GM19324 (cell line): ENCODE measurements around the gene CRTC3.

Experiments
- ATAC-seq: cut with Tn5 transposase; IDR thresholded peaks from one replicate; pipeline ENCODE4 v1.9.1; 2021; ENCODE audit warnings: mild to moderate bottlenecking, moderate library complexity; ENCODE audit not compliant: unreplicated experiment, low FRiP score

CRTC3 gene

DNA sequence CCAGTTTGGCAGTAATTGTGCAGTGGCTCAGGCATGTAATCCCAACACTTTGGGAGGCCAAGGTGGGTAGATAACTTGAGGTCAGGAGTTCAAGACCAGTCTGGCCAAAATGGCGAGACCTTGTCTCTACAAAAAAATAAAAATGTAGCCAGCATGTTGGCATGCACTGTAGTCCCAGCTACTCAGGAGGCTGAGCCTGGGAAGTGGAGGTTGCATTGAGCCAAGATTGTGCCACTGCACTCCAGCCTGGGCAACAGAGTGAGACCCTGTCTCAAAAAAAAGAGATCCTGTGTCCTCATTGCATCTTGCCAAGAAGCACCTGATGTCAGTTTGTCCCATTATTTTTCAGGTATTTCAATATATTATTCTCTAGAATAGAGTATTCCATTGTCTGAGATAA is 61.8 kb downstream of the CRTC3 start:
- ATAC-seq = no peak

DNA sequence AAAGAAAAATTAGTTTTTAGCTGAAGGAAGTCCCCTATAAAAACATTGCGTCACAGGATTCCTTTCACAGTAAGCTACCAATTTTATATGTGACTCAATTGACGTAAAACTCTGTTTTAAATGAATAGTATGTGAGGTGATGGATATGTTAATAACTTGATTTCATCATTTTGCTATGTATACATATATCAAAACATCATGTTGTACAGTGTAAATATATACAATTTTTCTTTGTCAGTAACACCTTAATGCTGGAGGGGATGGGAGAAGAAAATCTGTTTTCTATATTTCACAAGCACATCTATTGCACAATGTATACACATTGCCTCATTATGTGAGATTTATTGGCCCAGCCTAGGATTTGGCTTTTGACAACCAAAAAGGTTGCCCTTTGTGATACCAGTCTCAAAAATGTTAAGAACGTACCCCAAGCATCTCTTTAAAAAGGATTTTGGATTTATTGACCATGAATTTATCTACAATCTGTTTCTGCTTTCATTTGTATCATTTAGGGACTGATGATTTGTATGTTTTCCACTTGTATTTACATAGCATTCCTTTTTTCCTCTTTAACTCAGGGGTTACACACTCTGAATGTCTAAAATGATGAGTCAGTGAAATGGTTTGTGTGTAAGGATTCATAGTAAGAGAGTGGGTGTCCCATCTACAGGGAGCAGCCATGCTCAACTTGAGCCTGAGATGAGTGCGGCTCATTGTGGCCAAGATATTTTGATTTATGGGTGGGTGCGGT is 62.6 kb downstream of the CRTC3 start:
- no peak for ATAC-seq

DNA sequence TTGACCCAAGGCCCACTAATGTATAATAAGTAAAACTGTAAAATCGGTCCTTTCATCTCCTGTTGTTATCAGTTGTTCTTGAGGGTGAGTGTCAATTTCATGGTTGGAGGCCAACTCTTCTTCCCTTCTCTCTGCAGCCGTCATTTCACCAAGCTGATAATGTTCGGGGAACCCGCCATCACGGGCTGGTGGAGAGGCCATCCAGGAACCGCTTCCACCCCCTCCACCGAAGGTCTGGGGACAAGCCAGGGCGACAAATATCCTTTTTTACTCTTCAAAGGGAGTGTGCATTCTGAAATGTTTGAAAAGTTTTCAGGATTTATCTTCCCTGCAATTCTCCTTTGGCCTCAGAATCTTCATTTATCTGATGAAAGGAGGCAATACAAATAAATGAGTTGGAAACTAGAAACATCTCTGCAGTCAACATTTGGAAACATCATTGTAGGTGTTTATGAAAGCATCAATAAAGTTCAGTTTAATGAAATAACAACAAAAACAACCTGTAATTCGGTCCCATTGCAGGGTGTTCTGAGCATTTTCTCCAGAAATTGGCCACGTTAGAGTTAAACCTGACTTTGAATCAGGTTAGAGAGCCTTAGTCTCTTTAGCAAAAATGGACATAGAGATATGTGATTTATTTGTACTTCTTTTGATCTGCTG is 63.9 kb downstream of the CRTC3 start:
- no peak for ATAC-seq

DNA sequence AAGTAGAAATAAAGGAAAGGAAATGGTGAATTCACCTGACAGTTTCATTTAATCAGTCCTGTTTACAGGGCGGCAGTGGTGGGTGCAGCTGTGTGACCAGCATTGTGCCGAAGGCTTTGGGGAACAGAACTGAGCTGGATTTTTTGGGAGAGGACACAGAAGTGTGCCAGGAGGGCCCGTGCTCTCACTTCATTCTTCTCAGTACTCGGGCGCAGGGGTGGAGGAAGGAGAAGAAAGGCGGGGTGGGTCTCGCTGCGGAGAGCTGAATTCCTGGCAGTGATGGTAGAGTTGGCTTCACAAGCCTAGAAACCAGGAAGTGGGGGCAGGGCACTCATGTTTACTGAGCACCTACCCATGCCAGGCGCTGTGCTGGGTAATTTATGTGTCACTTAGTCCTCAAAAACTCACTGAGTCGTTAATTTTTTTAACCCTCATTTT is 64.6 kb downstream of the CRTC3 start:
- peak; percentile 56 for ATAC-seq

DNA sequence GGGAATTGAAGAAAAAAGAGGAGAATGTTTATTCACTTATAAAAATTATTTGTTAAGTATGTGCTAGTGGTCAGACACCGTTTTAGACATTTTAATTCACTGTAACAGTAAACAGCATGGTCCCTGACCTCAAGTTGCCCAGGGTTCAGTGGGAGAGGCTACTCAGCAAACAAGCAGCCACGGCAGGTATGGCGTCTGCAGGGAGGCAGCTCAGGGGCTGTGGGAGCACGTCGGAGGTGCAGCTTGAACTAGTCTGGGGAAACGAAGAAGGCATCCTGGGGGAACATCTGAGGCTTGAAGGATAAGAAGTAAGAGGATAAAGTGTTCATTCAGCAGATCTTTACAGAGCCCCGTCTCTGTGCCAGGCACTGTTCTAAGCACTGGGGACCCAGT is 66.0 kb downstream of the CRTC3 start:
- ATAC-seq = no peak

DNA sequence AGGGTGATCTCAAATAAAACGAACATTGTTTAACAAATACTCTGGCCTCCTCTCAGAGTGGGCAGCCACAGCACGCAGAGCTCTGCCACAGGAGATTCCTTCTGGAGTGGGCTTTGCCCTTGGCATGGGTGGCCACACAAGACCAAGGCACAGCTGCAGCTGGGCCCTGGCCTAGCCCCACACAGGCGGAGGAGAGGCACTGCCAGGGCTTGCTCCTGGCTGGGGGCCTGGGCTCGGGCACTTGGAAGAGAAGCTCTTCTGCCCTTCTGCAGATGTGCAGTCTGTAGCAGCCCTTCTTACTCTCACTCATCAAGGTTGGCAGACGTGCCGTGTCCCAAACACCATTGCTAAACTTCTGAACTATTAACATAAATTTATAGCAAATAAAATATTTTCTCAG is 67.2 kb downstream of the CRTC3 start:
- no peak for ATAC-seq

DNA sequence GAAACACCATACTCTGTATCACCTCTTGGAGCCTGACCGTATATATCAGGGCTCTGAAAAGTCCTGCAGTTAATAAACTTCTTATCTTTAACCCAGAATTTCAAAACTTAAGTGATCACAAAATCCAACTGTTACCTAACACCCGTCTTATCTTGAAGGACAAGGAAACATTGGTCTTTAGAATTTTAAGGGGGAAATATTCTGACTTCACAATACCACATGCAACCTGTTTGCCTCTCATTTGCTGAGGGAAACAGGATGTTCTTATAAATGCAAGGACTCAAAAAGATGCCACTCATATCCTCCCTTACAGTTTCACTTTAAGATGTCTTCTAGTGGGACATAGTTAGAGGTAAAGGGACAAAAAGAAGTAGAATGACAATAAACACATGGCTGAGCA is 67.9 kb downstream of the CRTC3 start:
- ATAC-seq = peak; percentile 36

DNA sequence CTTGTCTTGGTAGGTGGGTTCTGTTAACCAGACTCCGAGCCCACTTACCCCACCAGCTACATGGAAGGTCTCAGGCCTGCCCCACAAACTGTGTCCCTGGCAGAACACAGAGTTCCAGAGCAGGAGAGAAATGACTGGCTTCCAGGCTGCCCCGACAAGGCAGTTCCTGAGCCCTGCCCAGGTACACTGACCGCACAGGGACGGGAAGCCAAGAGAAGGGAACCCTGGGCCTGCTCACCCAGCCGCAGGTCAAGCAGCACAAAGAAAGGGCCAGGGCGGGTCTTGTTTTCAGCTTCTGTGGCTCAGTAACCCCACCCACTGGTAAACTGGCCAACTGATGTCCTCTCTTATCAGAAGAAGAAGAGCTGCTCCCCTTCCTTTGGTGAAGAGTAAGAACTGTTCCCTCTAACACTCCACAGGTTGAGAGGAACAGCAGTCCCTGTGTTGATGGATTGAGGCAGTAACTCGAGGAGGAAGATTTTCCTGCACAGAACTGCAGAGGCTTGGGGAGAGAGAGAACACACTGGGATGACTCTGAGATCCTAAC is 68.4 kb downstream of the CRTC3 start:
- peak; percentile 49 for ATAC-seq

DNA sequence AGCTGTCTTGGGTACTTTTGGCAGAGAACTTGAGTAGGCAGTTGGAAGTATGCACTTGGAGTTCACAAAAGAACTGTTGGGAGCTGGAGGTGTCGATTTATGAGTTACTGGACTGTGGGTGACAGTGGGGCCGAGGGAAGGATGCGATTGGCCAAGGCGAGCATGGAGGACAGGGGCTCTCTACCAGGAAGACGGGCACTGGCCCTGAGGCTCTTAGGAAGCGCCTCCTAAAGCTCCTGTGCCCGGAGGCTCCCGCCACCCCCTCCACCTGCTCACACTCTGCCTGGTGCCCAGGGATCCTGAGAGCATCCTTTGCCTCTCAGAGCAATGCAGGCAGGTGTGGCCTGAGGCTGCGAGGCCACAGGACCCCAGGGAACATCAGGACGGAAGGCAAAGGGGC is 69.0 kb downstream of the CRTC3 start:
- no peak for ATAC-seq

DNA sequence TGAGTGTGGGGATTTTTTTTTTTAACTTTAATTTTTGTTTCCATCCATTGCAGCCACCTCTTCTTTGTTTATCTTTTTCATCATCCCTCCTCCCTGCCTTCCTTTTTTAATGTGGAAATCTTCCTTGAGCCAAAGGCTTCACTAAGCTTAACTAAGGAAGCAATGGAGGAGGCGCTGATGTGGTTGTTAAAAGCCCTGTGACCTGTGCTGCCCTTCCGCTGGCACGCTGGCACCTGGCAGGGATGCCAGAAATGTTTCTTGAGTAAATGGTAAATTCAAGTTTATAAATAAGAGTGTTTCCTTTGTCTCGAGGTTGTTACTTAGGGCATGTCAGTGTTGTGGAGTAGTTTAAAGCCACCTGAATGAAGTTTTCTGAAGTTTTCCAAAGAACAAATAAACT is 69.4 kb downstream of the CRTC3 start:
- ATAC-seq = no peak

DNA sequence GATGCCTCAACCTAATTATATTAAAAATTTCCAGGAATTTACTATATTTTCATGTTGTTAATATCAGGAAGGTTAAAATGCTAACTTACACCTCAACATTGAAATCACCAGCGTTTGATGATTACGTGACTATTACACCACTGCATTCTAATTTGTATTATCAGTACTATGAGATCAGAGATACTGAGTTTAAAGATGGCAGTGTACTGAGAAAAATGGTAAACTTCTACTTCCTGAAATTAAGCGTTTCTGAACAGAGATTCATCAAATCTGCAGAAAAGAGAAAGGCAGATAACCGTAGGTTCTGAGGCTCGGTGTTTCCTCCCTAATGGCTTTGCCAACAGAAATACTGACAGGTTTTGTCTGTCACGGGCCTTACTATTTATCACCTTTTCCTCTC is 69.9 kb downstream of the CRTC3 start:
- no peak for ATAC-seq

DNA sequence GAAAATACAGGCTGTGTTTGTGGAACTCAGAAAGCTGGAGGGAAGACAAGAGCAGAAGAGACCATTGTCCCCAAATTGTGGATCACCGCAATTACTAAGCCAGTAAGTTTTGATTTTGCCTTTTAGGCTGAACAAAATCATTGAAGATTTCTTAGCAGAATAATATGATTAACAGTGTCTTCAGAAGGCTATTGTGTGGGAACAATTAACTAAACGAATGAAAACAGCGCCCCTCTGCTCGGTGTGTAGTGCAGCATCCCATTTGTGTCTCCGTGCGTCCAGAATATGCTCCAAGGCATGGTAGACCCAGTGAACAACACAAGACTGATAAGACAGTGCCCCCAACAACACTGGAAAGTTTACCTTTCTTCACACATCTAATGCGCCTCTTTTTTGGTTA is 71.2 kb downstream of the CRTC3 start:
- no peak for ATAC-seq

DNA sequence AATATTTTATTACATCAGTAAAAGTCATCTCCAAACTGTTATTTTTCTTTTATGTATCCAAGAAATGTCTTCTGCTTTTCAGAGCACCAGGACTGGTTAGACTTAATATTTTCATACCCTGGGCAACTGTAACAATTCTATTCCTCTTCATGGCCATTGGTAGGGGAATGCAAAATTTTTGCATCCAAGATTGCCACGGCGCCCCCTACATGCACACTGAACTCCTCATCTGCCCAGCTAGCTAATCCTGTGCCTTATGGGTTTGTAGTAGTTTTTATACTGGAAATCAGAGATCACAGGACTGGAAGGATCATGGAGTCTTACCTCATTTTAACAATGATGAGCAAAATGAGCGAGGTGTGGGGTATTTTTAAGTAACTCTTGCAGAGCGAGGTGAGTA is 74.2 kb downstream of the CRTC3 start:
- no peak for ATAC-seq

DNA sequence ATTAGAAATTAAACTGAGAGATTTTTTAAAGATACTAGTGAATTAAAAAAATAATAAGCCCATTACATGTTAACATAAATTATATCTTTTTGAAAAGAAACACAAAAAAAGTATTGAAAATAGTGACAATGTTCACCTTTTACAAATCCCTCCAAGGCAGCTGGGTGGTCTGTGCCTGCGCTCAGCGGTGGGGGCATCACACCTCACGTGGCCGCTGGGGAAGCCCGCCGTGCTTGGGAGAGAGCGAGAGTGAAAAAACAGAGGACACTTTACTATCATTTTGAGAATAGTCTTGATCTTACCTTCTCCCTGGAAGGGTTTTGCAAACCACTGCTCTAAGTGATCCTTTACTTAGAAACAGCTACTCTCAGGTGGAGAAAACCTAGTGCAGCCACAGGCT is 76.9 kb downstream of the CRTC3 start:
- ATAC-seq = no peak

DNA sequence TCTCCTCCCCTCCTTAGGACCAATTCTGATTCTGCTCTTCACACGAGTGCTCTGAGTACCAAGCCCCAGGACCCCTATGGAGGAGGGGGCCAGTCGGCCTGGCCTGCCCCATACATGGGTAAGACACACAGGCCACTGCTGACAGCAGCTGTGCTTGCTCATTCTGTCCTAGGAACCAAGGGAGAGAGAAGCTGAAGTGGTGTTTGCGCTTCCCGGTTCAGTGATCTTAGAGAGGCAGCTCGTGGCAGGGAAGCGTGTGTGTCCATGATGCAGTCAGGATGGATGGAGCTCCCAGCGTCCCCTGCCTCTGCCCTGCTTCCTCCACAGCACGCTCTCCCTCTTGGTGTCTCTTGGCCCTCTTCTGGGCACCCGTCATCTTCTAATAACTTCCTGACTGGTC is 77.6 kb downstream of the CRTC3 start:
- no peak for ATAC-seq

DNA sequence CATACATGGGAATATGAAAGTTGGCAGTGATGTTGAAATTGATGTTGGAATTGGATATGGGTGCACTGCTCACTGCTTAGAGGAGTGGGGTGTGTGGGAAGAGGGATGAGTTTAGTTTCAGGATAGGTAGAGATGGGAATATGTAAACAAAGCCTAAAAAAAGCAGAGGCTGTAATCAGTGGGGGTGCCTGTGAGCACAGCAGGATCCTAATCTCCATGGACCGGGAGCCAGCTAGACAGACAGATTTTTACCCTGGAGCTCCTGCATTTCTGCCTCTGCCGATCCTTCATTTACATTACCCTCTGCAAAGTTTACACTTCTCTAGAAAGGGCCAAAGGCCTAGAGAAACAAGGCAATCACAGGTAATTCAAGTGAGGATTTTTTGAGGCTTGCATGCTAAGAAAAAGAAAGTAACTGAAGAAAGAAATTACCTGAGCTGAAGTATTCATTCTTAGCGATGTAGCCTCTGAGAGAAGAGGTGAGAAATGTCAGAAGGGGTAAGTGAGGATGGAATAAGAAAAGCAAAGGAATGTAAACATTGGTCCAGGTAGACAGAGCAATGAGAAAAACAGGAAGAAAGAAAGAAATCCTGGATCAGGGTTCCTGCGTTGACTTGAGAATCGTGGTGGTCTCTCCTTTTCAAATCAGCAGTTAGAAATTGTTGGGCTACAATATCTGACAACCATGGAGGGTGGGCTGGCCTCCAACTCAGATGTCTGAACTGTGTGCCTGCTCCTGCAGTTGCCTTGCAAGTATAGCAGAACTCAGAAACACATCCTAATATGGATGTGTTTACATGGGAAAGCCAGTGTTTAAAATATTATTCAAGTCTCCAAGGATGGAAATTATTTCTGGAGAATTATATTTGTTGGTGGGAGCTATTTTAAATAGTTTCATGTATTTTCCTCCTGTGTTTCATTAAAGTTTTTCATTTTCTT is 79.8 kb downstream of the CRTC3 start:
- ATAC-seq = no peak

DNA sequence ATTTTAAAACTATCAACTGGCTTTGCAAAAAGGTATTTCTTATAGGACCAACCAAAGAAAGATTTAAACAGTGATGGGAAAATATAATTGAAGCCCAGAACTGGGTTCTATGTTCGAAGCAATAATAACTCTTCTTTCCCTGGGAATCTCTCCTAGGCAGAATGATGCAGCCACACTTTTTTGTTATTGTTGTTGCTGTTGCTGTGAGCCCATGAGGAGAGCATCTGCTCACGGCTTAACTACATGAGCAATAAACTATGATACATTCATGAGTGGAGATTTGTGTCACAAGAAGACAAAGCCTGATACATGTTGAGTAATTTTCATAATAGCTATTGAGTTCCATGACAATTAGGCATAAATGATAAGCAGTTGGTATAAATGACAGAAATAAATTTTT is 80.5 kb downstream of the CRTC3 start:
- no peak for ATAC-seq

DNA sequence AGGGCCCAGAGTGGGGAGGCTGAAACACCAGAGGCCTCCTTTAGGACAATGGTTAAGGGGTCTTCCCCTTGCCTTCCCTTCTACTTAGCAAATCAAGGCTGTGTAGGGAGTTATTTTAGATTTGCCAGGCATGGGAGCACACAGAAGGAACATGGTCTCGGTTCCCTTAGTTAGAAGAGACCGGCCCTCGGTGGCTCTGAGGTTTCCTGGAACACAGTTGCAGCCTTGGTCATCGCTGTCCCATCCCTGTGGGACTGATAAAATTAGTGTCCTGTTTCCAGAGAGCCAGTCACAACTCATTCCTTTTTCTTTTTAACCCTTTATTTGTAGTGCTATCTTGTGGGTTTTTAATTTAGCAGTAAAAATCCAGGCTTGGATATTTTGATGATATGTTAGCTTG is 81.4 kb downstream of the CRTC3 start:
- ATAC-seq = no peak

DNA sequence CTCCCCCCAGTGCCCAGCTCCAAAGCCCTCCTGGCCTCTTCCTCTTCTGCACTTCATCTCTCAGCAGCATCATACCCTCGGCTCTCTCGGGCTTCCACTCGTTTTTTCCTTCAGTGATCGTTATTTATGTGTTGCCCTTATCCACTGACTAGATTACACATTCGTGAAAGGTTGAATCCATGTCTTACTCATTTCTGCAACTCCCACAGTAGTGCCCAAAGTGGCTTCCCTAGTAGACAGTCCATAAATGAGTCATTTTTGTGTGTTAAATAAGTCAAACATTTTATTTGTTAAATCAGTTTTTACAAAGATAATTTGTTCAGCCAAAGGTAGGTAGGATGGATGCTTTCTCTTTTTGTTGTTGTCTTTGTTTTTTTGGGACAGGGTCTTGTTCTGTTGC is 87.4 kb downstream of the CRTC3 start:
- no peak for ATAC-seq

DNA sequence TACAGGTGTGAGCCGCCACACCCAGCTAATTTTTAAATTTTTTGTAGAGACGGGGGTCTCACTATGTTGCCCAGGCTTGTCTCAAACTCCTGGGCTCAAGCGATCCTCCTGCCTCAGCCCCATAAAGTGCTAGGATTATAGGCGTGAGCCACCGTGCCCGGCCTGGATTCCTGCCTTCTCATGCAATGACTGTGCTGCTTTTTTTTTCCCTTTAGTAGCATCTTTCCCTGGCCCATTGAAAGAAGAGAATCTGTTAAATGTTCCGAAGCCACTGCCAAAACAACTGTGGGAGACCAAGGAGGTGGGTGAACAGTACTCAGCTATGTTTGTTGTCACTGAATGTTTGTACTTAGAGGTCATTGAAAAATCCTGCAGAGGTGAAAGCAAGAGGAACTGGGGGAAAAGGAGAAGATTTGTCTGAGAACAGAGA is 88.0 kb downstream of the CRTC3 start:
- no peak for ATAC-seq
